Lung (tissue), 12 donors: Measurements from ENCODE around the gene NUDT22. TPM values are rescaled to one million over a fixed set of nuclear protein-coding genes. Genes with fewer than 3 reads are reported as not detected.
A peak's percentile ranks its signal among the peaks of the same experiment; 100 is the strongest.

Experiments
- ATAC-seq: fragments of 200-7000 bp; cut with Tn5 transposase; one replicate; pipeline ENCODE4 v1.9.1; 2020; ENCODE audit warnings: moderate number of reproducible peaks; ENCODE audit not compliant: insufficient read depth, low FRiP score
- DNase-seq, 3 donors: peaks; one replicate each; pipeline ENCODE4 v3.0.0-alpha.2; 2013 to 2017
- H3K27ac ChIP-seq, 2 donors: one replicate each; pipeline ENCODE4 v1.5.1; 2013; ENCODE audit warnings: mild to moderate bottlenecking in 2 of 2, moderate library complexity in 2 of 2, control low read depth in 1 of 2, inconsistent platforms in 1 of 2, low read depth in 1 of 2, low read length in 1 of 2
- H3K27me3 ChIP-seq, 3 donors: one replicate each; pipeline ENCODE4 v1.5.1; 2013; ENCODE audit warnings: low read length in 2 of 3; ENCODE audit not compliant: control insufficient read depth in 3 of 3, insufficient read depth in 3 of 3
- H3K36me3 ChIP-seq, 4 donors: one replicate each; pipeline ENCODE4 v1.5.1; 2013; ENCODE audit warnings: low read length in 4 of 4, mild to moderate bottlenecking in 1 of 4, moderate library complexity in 1 of 4; ENCODE audit not compliant: control insufficient read depth in 4 of 4, insufficient read depth in 4 of 4
- H3K4me1 ChIP-seq, 5 donors: one replicate each; pipeline ENCODE4 v1.5.1; 2013; ENCODE audit warnings: low read length in 5 of 5, mild to moderate bottlenecking in 2 of 5, moderate library complexity in 1 of 5; ENCODE audit not compliant: control insufficient read depth in 5 of 5, insufficient read depth in 5 of 5
- H3K4me3 ChIP-seq: one replicate; pipeline ENCODE4 v1.5.1; 2013; ENCODE audit warnings: mild to moderate bottlenecking, control low read depth, moderate library complexity
- H3K9ac ChIP-seq, 2 donors: one replicate each; pipeline ENCODE4 v1.5.1; 2013; ENCODE audit warnings: low read length in 2 of 2, control low read depth in 1 of 2; ENCODE audit not compliant: insufficient read depth in 1 of 2
- H3K9me3 ChIP-seq, 4 donors: one replicate each; pipeline ENCODE4 v1.5.1; 2013; ENCODE audit warnings: low read length in 3 of 4, mild to moderate bottlenecking in 1 of 4, moderate library complexity in 1 of 4; ENCODE audit not compliant: control insufficient read depth in 4 of 4, insufficient read depth in 3 of 4
- WGBS, 2 donors: extraction: QIAGEN DNeasy Blood & Tissue Kit; methylation state at CpG; one replicate each; pipeline ENCODE4 v1.1.7; 2013; 5-methylcytosine and 5-hydroxymethylcytosine counted together
- polyA plus RNA-seq, 2 donors: library from polyadenylated mRNA; stranded (reverse); fragments of 200-250 nt; gene quantifications; one replicate each; pipeline ENCODE4 v1.2.1, GENCODE V29; 2013
- total RNA-seq, 2 donors: library from RNA; depleted of rRNA in 1 of 2; stranded (reverse); fragments of >200 nt in 1 of 2; gene quantifications; one replicate each; pipeline ENCODE4 v1.2.1, GENCODE V29; 2014 to 2021
- TF ChIP-seq, protein P1 (sequence below): IDR thresholded peaks from 2 replicates; pipeline ENCODE4 v1.5.1; 2012; ENCODE audit warnings: mild to moderate bottlenecking; ENCODE audit errors: control extremely low read depth, extremely low read depth
- donor health status: control.
- donor health status: control.
- donor health status: Bipolar disorder and iron deficiency.
- donor health status: healthy.
- donor health status: DM: yes; HTN: yes; CAD: no.

The NUDT22 gene
- total and polyA plus RNA-seq, 4 donors = 23.7 to 90.2 (median 64.9) TPM

DNA sequence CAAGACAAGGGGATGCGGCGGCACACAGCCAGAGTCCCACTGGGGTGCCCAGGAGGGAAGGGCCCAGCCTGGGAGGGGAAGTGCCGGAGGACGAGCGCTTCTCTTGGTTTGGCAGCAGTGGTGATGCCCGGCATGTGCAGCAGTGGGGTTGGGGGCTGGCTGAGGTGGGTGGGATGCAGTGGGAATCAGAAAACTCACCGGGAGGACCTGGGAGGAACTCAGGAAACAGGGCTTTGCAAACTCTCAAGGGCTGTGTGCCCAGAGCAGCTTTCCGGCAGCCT lies 16.6 kb upstream of the NUDT22 start:
- peaks cover 0 to 2% (median 0%) of the 10 kb centered on the region in 4 donors for H3K9me3 ChIP-seq
- ATAC-seq = no peak
- no peak overlapping the region for H3K4me3 ChIP-seq
- no peak for DNase-seq
- H3K4me1 ChIP-seq = peaks cover 0 to 22% (median 0%) of the 10 kb centered on the region in 5 donors
- peaks cover 0 to 26% (median 3%) of the 10 kb centered on the region in 4 donors for H3K36me3 ChIP-seq
- no peak overlapping the region for H3K27ac ChIP-seq
- no peaks in the 10 kb centered on the region for H3K27me3 ChIP-seq
- peak overlapping the region in 1 of 2 donors; percentile 19 for H3K9ac ChIP-seq
- 88% methylated on average over 8 of the region's 8 CpGs for WGBS, 2 donors
- TF ChIP-seq, protein P1, sequence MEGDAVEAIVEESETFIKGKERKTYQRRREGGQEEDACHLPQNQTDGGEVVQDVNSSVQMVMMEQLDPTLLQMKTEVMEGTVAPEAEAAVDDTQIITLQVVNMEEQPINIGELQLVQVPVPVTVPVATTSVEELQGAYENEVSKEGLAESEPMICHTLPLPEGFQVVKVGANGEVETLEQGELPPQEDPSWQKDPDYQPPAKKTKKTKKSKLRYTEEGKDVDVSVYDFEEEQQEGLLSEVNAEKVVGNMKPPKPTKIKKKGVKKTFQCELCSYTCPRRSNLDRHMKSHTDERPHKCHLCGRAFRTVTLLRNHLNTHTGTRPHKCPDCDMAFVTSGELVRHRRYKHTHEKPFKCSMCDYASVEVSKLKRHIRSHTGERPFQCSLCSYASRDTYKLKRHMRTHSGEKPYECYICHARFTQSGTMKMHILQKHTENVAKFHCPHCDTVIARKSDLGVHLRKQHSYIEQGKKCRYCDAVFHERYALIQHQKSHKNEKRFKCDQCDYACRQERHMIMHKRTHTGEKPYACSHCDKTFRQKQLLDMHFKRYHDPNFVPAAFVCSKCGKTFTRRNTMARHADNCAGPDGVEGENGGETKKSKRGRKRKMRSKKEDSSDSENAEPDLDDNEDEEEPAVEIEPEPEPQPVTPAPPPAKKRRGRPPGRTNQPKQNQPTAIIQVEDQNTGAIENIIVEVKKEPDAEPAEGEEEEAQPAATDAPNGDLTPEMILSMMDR = no peak

DNA sequence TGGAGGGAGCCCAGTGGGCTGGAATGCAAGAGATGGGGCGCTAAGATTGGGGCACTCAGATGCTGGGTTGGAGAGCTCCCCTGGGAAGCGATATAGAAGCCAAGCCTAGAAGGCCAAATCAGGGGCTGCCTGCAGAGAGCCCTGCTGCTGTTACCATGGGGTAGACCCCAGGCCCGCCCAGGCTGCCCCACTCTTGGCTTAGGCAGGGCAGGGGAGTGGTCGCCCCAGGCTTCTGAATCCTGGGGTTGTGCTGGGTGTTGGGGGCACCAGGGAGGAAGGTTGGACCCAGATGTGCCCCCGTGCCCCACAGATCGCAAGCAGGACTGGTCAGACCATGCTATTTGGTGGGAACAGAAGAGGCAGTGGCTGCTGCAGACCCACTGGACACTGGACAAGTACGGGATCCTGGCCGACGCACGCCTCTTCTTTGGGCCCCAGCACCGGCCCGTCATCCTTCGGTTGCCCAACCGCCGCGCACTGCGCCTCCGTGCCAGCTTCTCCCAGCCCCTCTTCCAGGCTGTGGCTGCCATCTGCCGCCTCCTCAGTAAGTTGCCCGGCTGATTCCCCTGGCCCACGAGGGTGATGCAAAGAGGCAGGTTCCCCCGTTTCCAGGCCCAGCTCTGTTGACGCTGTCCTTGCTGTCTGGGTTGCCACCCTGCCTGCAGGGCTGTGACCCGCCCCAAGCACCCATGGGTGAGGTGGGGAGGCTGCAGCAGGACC lies 15.6 kb upstream of the NUDT22 start:
- H3K9me3 ChIP-seq = peaks cover 0 to 2% (median 0%) of the 10 kb centered on the region in 4 donors
- no peaks in the 10 kb centered on the region for H3K27me3 ChIP-seq
- no peak for DNase-seq
- ATAC-seq = no peak
- H3K9ac ChIP-seq = no peak overlapping the region
- peak overlapping the region; percentile 6 for H3K4me3 ChIP-seq
- 89 to 96% methylated on average over 24 of the region's 24 CpGs for whole genome bisulfite sequencing, 2 donors
- peaks cover 0 to 22% (median 0%) of the 10 kb centered on the region in 5 donors for H3K4me1 ChIP-seq
- no peak overlapping the region for H3K27ac ChIP-seq
- H3K36me3 ChIP-seq = peaks cover 0 to 26% (median 2%) of the 10 kb centered on the region in 4 donors
- TF ChIP-seq, protein P1 = no peak

DNA sequence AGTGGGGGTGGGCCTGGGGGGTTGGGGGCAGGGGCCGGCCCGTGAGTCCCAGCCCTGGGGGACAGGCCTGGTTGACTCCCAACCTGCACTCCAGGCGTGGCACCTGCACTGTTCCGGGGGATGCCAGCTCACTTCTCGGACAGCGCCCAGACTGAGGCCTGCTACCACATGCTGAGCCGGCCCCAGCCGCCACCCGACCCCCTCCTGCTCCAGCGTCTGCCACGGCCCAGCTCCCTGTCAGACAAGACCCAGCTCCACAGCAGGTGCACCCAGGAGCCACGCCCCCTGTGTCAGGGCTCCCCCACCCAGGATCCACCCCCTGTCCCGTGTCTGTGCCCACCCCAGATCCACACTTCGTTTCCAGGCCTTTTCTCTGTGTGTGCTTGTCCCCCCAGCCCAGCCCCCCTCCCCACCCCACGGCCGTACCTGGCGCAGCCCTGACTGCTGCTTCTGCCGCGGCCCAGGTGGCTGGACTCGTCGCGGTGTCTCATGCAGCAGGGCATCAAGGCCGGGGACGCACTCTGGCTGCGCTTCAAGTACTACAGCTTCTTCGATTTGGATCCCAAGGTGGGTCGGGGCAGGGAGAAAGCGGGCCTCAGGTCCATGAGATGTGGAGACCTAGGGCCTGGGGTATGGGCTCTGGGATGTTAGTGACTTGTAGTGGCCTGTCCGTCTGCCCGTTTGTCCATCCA lies 14.7 kb upstream of the NUDT22 start:
- DNase-seq = no peak
- Histone ChIP-seq H3K9me3 (peaks cover 0 to 2% (median 0%) of the 10 kb centered on the region in 4 donors), H3K4me1 (peaks cover 0 to 22% (median 0%) of the 10 kb centered on the region in 5 donors), H3K36me3 (peaks cover 0 to 25% (median 2%) of the 10 kb centered on the region in 4 donors), H3K4me3 (no peak overlapping the region), H3K9ac (no peak overlapping the region), H3K27ac (no peak overlapping the region), H3K27me3 (no peaks in the 10 kb centered on the region)
- no peak for ATAC-seq
- WGBS, 2 donors = 90 to 93% methylated on average over 30 of the region's 30 CpGs
- TF ChIP-seq, protein P1 = no peak
